SW480 (cell line): ENCODE results near the gene METTL9.
"Not testable (repeated sequence)": the region's sequence is repeated elsewhere in the genome, so short reads cannot be mapped to it uniquely, and the experiment has no call there.

Experiments
- DNase-seq: peaks from one replicate; pipeline ENCODE4 v3.0.0-alpha.2; 2016; ENCODE audit warnings: low spot score

Gene METTL9

GRCh38 chr16:21574372-21574771 lies 25.0 kb upstream of the METTL9 start:
- no peak for DNase-seq

GRCh38 chr16:21576323-21576722 lies 23.1 kb upstream of the METTL9 start:
- DNase-seq: not testable (repeated sequence)

- not testable (repeated sequence) for DNase-seq
Observed at GRCh38 chr16:21577487-21577886, 21.9 kb upstream of the METTL9 start.

GRCh38 chr16:21578311-21578710 lies 21.1 kb upstream of the METTL9 start:
- not testable (repeated sequence) for DNase-seq

GRCh38 chr16:21580131-21580530 lies 19.2 kb upstream of the METTL9 start:
- not testable (repeated sequence) for DNase-seq

GRCh38 chr16:21580807-21581206 lies 18.6 kb upstream of the METTL9 start:
- DNase-seq: no peak

GRCh38 chr16:21584817-21585216 lies 14.6 kb upstream of the METTL9 start:
- no peak for DNase-seq

- DNase-seq: not testable (repeated sequence)
Observed at GRCh38 chr16:21588593-21588992, 10.8 kb upstream of the METTL9 start.

- no peak for DNase-seq
Observed at GRCh38 chr16:21589551-21589950, 9.8 kb upstream of the METTL9 start.

GRCh38 chr16:21590287-21590686 lies 9.1 kb upstream of the METTL9 start:
- DNase-seq: no peak

GRCh38 chr16:21590796-21591195 lies 8.6 kb upstream of the METTL9 start:
- DNase-seq: no peak

- no peak for DNase-seq
Observed at GRCh38 chr16:21592191-21592590, 7.2 kb upstream of the METTL9 start.

- no peak for DNase-seq
Observed at GRCh38 chr16:21593530-21594289, 5.7 kb upstream of the METTL9 start.

GRCh38 chr16:21597561-21598030 lies 1.8 kb upstream of the METTL9 start:
- DNase-seq: no peak

GRCh38 chr16:21598206-21598605 lies 1.2 kb upstream of the METTL9 start:
- no peak for DNase-seq

GRCh38 chr16:21598701-21599121 lies 666 bp upstream of the METTL9 start:
- no peak for DNase-seq

- peak; percentile 58 for DNase-seq
Observed at GRCh38 chr16:21600031-21600773, 825 bp downstream of the METTL9 start.

- no peak for DNase-seq
Observed at GRCh38 chr16:21602785-21603184, 3.4 kb downstream of the METTL9 start.

GRCh38 chr16:21603928-21604327 lies 4.6 kb downstream of the METTL9 start:
- DNase-seq: no peak

- DNase-seq: not testable (repeated sequence)
Observed at GRCh38 chr16:21605848-21606247, 6.5 kb downstream of the METTL9 start.

- DNase-seq: no peak
Observed at GRCh38 chr16:21608639-21609328, 9.4 kb downstream of the METTL9 start.

- DNase-seq: no peak
Observed at GRCh38 chr16:21610006-21610544, 10.7 kb downstream of the METTL9 start.
